ENCODE results near the gene NMD3.

- TF ChIP-seq POLR2AphosphoS5 (IDR thresholded peaks at IDR 0.05; ENCODE audit: low read depth, low read length) (no peak), CTCF (IDR thresholded peaks at IDR 0.05) (no peak), TAF1 (IDR thresholded peaks at IDR 0.05; ENCODE audit: borderline replicate concordance, low read depth, low read length) (no peak), CHD2 (IDR thresholded peaks at IDR 0.05; ENCODE audit: low read length, partially characterized antibody) (no peak), SIN3A (IDR thresholded peaks at IDR 0.05; ENCODE audit: borderline replicate concordance, low read depth, low read length) (no peak)
Measured at GRCh38 chr3:161233557-161233956, 12.4 kb downstream of the NMD3 start.

All from SK-N-SH (cell line).